Stimulated activated CD4-positive, alpha-beta T cell treated with anti-CD3 and anti-CD28 coated beads, Interleukin-12 subunit alpha, Interleukin-12 subunit beta, amount 100 ng/mL, for 24 hours (primary cell): Measurements from ENCODE around the gene CAPRIN1.

Experiments
- DNase-seq, 2 experiments: peaks; one replicate each; pipeline ENCODE4 v3.0.0-alpha.2; 2020; ENCODE audit warnings: low read depth in 2 of 2

Gene CAPRIN1

GRCh38 chr11:34143048-34143447 lies 91.5 kb downstream of the CAPRIN1 start:
- no peak for DNase-seq

GRCh38 chr11:34145073-34145472 lies 93.5 kb downstream of the CAPRIN1 start:
- no peak for DNase-seq

- DNase-seq, result no peak
Observed at GRCh38 chr11:34145847-34146381, 94.4 kb downstream of the CAPRIN1 start.

- no peak for DNase-seq
Observed at GRCh38 chr11:34146411-34146810, 94.9 kb downstream of the CAPRIN1 start.

GRCh38 chr11:34146866-34147265 lies 95.3 kb downstream of the CAPRIN1 start:
- DNase-seq, result no peak

- no peak for DNase-seq
Observed at GRCh38 chr11:34147581-34147980, 96.0 kb downstream of the CAPRIN1 start.

GRCh38 chr11:34148504-34149165 lies 97.1 kb downstream of the CAPRIN1 start:
- no peak for DNase-seq

GRCh38 chr11:34149274-34149673 lies 97.7 kb downstream of the CAPRIN1 start:
- DNase-seq, result no peak

- DNase-seq, result no peak
Observed at GRCh38 chr11:34149786-34150185, 98.3 kb downstream of the CAPRIN1 start.

- DNase-seq, result no peak
Observed at GRCh38 chr11:34150494-34151151, 99.1 kb downstream of the CAPRIN1 start.
